HCT116 (cell line): Measurements from ENCODE around the gene ADAMTS9. TPM values are rescaled to one million over a fixed set of nuclear protein-coding genes. Genes with fewer than 3 reads are reported as not detected.

Experiments
- ATAC-seq: fragments of 200-7000 bp; cut with Tn5 transposase; 2 replicates; pipeline ENCODE4 v1.9.1; 2020; ENCODE audit warnings: mild to moderate bottlenecking, moderate library complexity
- BruUV-seq: library from RNA; stranded (reverse); fragments of 400-500 nt; replicated peaks from 2 replicates; lab custom pipeline; 2021; lab: Mats Ljungman, UMichigan
- CTCF ChIA-PET: fragments of 300-600 bp; sonication (Branson Sonifier 250); formaldehyde crosslinking; loops from one replicate; lab custom pipeline; 2021; ENCODE audit warnings: antibody characterized with exemption; lab: Charles Lee
- POLR2A ChIA-PET: fragments of 300-600, 350-600 bp; sonication (Branson Sonifier 250); formaldehyde crosslinking; loops from one replicate; lab custom pipeline; 2021; ENCODE audit warnings: antibody characterized with exemption; lab: Charles Lee
- RAD21 ChIA-PET, 2 experiments: fragments of 300-600 bp; sonication (Branson Sonifier 250); formaldehyde crosslinking; loops; one replicate each; lab custom pipeline; 2023; ENCODE audit warnings: low total read pairs in 2 of 2; ENCODE audit not compliant: uncharacterized antibody in 2 of 2, unreplicated experiment in 2 of 2, low non-redundant PET in 1 of 2; lab: Charles Lee
- DNase-seq: peaks from one replicate; pipeline ENCODE4 v3.0.0-alpha.2; 2010; ENCODE audit warnings: low read depth, low spot score
- H2AFZ ChIP-seq: fragments of 200-600 bp; shearing (Covaris generic), sonication (generic); 2 replicates; pipeline ENCODE4 v1.6.1; 2017; ENCODE audit warnings: low read depth, mixed run types, mixed read lengths, antibody characterized with exemption, low read length; ENCODE audit not compliant: poor library complexity, severe bottlenecking
- H3K27ac ChIP-seq: 2 replicates; pipeline ENCODE4 v1.5.1; 2012; ENCODE audit warnings: low read depth, low read length
- H3K27me3 ChIP-seq: fragments of 200-600 bp; sonication (generic); 2 replicates; pipeline ENCODE4 v1.6.1; 2016; ENCODE audit warnings: mixed run types, low read length, mixed read lengths; ENCODE audit not compliant: insufficient read depth
- H3K36me3 ChIP-seq, 2 experiments: fragments of 200-500 bp in 1 of 2; fragments of 200-600 bp in 1 of 2; sonication (Bioruptor generic) in 1 of 2; sonication (generic) in 1 of 2; 2 replicates each; pipeline versions ENCODE4 v1.5.1 to v1.6.1; 2014 to 2016; ENCODE audit warnings: low read length in 2 of 2, inconsistent platforms in 1 of 2, mixed read lengths in 1 of 2, mixed run types in 1 of 2; ENCODE audit not compliant: insufficient read depth in 2 of 2, control insufficient read depth in 1 of 2
- H3K4me1 ChIP-seq, 2 experiments: fragments of 200-600 bp in 1 of 2; sonication (generic) in 1 of 2; 2 replicates each; pipeline versions ENCODE4 v1.5.1 to v1.6.1; 2012 to 2017; ENCODE audit warnings: low read length in 2 of 2, inconsistent platforms in 1 of 2, mild to moderate bottlenecking in 1 of 2, mixed read lengths in 1 of 2, mixed run types in 1 of 2, moderate library complexity in 1 of 2; ENCODE audit not compliant: insufficient read depth in 2 of 2, control insufficient read depth in 1 of 2
- H3K4me2 ChIP-seq: fragments of 200-600 bp; sonication (generic); 2 replicates; pipeline ENCODE4 v1.6.1; 2017; ENCODE audit warnings: mixed run types, low read length, mixed read lengths
- H3K4me3 ChIP-seq, 2 experiments: fragments of 200-600 bp in 1 of 2; sonication (generic) in 1 of 2; replicated peaks in 1 of 2; 2 replicates each; pipeline ENCODE4 v1.5.1; 2011 to 2016; ENCODE audit warnings: low read length in 2 of 2, control low read depth in 1 of 2, low read depth in 1 of 2, mild to moderate bottlenecking in 1 of 2, mixed read lengths in 1 of 2, mixed run types in 1 of 2
- H3K79me2 ChIP-seq: fragments of 200-600 bp; sonication (generic); 2 replicates; pipeline ENCODE4 v1.6.1; 2017; ENCODE audit warnings: mild to moderate bottlenecking, mixed run types, low read length, moderate library complexity, mixed read lengths; ENCODE audit not compliant: insufficient read depth
- H3K9ac ChIP-seq: fragments of 200-600 bp; sonication (generic); 2 replicates; pipeline ENCODE4 v1.6.1; 2016; ENCODE audit warnings: low read length, mixed read lengths
- H3K9me2 ChIP-seq: fragments of 200-600 bp; sonication (generic), shearing (Covaris generic); 2 replicates; pipeline ENCODE4 v1.6.1; 2017; ENCODE audit warnings: mixed run types, mild to moderate bottlenecking, moderate library complexity; ENCODE audit not compliant: insufficient read depth
- H3K9me3 ChIP-seq, 2 experiments: fragments of 200-500 bp in 1 of 2; fragments of 200-600 bp in 1 of 2; sonication (Bioruptor generic) in 1 of 2; sonication (generic) in 1 of 2; 2 replicates each; pipeline ENCODE4 v1.6.1; 2014 to 2017; ENCODE audit warnings: low read length in 2 of 2, mixed read lengths in 2 of 2, inconsistent platforms in 1 of 2, low read depth in 1 of 2, mild to moderate bottlenecking in 1 of 2, mixed run types in 1 of 2, moderate library complexity in 1 of 2; ENCODE audit not compliant: control insufficient read depth in 1 of 2, insufficient read depth in 1 of 2
- H4K20me1 ChIP-seq: fragments of 200-600 bp; sonication (generic), shearing (Covaris generic); 2 replicates; pipeline ENCODE4 v1.6.1; 2017; ENCODE audit warnings: mixed run types, mild to moderate bottlenecking, moderate library complexity; ENCODE audit not compliant: insufficient read depth
- CEBPB ChIP-seq: IDR thresholded peaks from 2 replicates; pipeline ENCODE4 v1.6.1; 2012; ENCODE audit warnings: low read depth
- CTCF ChIP-seq, 3 experiments: fragments of 200-600 bp in 1 of 3; sonication (generic) in 1 of 3; IDR thresholded peaks in 2 of 3; conservative IDR thresholded peaks in 1 of 3; 2 replicates each; pipeline ENCODE4 v1.5.1; 2012 to 2017; ENCODE audit warnings: low read depth in 2 of 3, low read length in 2 of 3, antibody characterized with exemption in 1 of 3, borderline replicate concordance in 1 of 3, control low read depth in 1 of 3, mild to moderate bottlenecking in 1 of 3, mixed read lengths in 1 of 3, mixed run types in 1 of 3, moderate library complexity in 1 of 3; ENCODE audit not compliant: insufficient read depth in 1 of 3
- EGR1 ChIP-seq: IDR thresholded peaks from 2 replicates; pipeline ENCODE4 v1.6.1; 2012; ENCODE audit warnings: low read depth
- ELF1 ChIP-seq: IDR thresholded peaks from 2 replicates; pipeline ENCODE4 v1.6.1; 2012; ENCODE audit warnings: low read depth, borderline replicate concordance
- EZH2 ChIP-seq: fragments of 200-600 bp; sonication (generic); IDR thresholded peaks from 2 replicates; pipeline ENCODE4 v1.6.1; 2017; ENCODE audit warnings: antibody characterized with exemption, mixed run types
- JUND ChIP-seq: IDR thresholded peaks from 2 replicates; pipeline ENCODE4 v1.6.1; 2012
- MAX ChIP-seq: IDR thresholded peaks from 2 replicates; pipeline ENCODE4 v1.6.1; 2012
- POLR2A ChIP-seq: IDR thresholded peaks from 2 replicates; pipeline ENCODE4 v1.7.0; 2011; ENCODE audit warnings: borderline replicate concordance; ENCODE audit not compliant: insufficient read depth, insufficient read length; ENCODE audit errors: extremely low read depth
- POLR2AphosphoS5 ChIP-seq: IDR thresholded peaks from 2 replicates; pipeline ENCODE4 v1.6.1; 2011; ENCODE audit warnings: mild to moderate bottlenecking, low read depth, low read length, moderate library complexity
- RAD21 ChIP-seq: IDR thresholded peaks from 2 replicates; pipeline ENCODE4 v1.6.1; 2012; ENCODE audit warnings: low read depth, mild to moderate bottlenecking
- SIN3A ChIP-seq: IDR thresholded peaks from 2 replicates; pipeline ENCODE4 v1.6.1; 2012; ENCODE audit warnings: low read depth
- SP1 ChIP-seq: IDR thresholded peaks from 2 replicates; pipeline ENCODE4 v1.6.1; 2012; ENCODE audit warnings: low read depth
- SRF ChIP-seq: IDR thresholded peaks from 2 replicates; pipeline ENCODE4 v1.6.1; 2012; ENCODE audit warnings: low read depth
- YY1 ChIP-seq: IDR thresholded peaks from 2 replicates; pipeline ENCODE4 v1.6.1; 2011; ENCODE audit warnings: low read length, low read depth, moderate library complexity, mild to moderate bottlenecking; ENCODE audit not compliant: insufficient replicate concordance; ENCODE audit errors: extremely low read depth
- ZBTB33 ChIP-seq: IDR thresholded peaks from 2 replicates; pipeline ENCODE4 v1.6.1; 2011; ENCODE audit warnings: mild to moderate bottlenecking, low read length, moderate library complexity; ENCODE audit not compliant: insufficient replicate concordance; ENCODE audit errors: extremely low read depth
- ZFX ChIP-seq: fragments of 450-650 bp; IDR thresholded peaks from 2 replicates; pipeline ENCODE4 v1.6.1; 2017
- ZNF274 ChIP-seq: fragments of 200-500 bp; sonication (Bioruptor generic); IDR thresholded peaks from 2 replicates; pipeline ENCODE4 v1.6.1; 2014; ENCODE audit warnings: mild to moderate bottlenecking, low read depth, low read length, inconsistent platforms
- intact Hi-C: fragments of 100-400 bp; cut with micrococcal nuclease; formaldehyde crosslinking; loops from 2 replicates; pipeline ENCODE4 v1.10.0; 2022
- total RNA-seq: library from RNA; stranded (reverse); gene quantifications from one replicate; pipeline ENCODE4 v1.2.1, GENCODE V29; 2021; ENCODE audit not compliant: unreplicated experiment
- TF ChIP-seq, protein P1 (sequence below): IDR thresholded peaks from 2 replicates; pipeline ENCODE4 v1.6.1; 2012; ENCODE audit warnings: low read depth

The ADAMTS9 gene
- total RNA-seq, 1 experiment from 2014 or later = 0.05 TPM

DNA sequence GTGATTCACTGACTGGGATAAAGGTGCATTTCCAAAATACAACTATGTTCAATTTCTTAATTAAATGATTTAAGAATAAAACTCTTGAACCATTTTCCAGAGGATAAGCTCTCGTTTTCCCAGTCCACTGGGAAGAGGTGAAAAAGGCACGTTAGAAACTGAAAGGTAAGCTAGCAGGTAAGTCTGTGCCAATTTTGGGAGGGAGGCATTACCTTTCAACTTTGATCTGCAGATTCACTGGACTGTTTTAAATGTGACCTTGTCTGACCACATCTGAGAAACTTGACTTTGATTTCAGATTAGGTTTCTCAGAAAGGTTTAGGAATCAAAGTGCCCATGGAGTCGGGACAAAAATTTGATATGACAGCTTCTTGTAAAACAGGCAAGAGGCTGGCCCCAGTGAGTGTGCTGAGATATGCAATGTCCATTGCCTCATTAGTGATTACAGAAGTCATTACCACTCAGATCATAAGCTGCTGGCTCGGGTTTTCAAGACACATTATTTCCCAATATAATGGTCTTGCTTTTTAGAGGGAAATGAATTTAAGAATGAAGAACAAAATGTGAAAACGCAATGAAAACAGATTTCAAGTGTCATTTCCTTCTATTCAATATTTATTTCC is 118.8 kb downstream of the ADAMTS9 start:
- H3K9me3 ChIP-seq = no peaks in the 10 kb centered on the region
- no peak for TF ChIP-seq JUND
- TF ChIP-seq POLR2AphosphoS5 = no peak
- TF ChIP-seq SRF = no peak
- TF ChIP-seq CEBPB = no peak
- TF ChIP-seq ZNF274 = no peak
- no peak for TF ChIP-seq ZFX
- no peak for TF ChIP-seq YY1
- no peak for TF ChIP-seq SIN3A
- no peak for TF ChIP-seq POLR2A
- no peak for TF ChIP-seq ZBTB33
- TF ChIP-seq RAD21 = no peak
- no peak for TF ChIP-seq EZH2
- TF ChIP-seq SP1 = no peak
- no peak for TF ChIP-seq ELF1
- no peak for TF ChIP-seq CTCF (IDR thresholded peaks at IDR 0.05 in 2 of 3, conservative IDR thresholded peaks at IDR 0.05 in 1 of 3; ENCODE audit: borderline replicate concordance in 1 of 3, insufficient read depth in 1 of 3, low read depth in 2 of 3, low read length in 2 of 3)
- TF ChIP-seq, protein P1, sequence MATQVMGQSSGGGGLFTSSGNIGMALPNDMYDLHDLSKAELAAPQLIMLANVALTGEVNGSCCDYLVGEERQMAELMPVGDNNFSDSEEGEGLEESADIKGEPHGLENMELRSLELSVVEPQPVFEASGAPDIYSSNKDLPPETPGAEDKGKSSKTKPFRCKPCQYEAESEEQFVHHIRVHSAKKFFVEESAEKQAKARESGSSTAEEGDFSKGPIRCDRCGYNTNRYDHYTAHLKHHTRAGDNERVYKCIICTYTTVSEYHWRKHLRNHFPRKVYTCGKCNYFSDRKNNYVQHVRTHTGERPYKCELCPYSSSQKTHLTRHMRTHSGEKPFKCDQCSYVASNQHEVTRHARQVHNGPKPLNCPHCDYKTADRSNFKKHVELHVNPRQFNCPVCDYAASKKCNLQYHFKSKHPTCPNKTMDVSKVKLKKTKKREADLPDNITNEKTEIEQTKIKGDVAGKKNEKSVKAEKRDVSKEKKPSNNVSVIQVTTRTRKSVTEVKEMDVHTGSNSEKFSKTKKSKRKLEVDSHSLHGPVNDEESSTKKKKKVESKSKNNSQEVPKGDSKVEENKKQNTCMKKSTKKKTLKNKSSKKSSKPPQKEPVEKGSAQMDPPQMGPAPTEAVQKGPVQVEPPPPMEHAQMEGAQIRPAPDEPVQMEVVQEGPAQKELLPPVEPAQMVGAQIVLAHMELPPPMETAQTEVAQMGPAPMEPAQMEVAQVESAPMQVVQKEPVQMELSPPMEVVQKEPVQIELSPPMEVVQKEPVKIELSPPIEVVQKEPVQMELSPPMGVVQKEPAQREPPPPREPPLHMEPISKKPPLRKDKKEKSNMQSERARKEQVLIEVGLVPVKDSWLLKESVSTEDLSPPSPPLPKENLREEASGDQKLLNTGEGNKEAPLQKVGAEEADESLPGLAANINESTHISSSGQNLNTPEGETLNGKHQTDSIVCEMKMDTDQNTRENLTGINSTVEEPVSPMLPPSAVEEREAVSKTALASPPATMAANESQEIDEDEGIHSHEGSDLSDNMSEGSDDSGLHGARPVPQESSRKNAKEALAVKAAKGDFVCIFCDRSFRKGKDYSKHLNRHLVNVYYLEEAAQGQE = no peak
- no peak for TF ChIP-seq EGR1
- TF ChIP-seq MAX = no peak
- no peaks in the 10 kb centered on the region for H3K4me1 ChIP-seq
- intact Hi-C loops = no loop called here
- no peak for DNase-seq
- ChIA-PET CTCF (no interaction called here), POLR2A (no interaction called here), RAD21 (no interaction called here)
- no peaks in the 10 kb centered on the region for H3K9me2 ChIP-seq
- no peaks in the 10 kb centered on the region for H3K36me3 ChIP-seq
- H3K27ac ChIP-seq = no peak overlapping the region
- no peak overlapping the region for H3K4me3 ChIP-seq
- BruUV-seq = no TSS peak
- no peak overlapping the region for H2AFZ ChIP-seq
- peaks cover 41% of the 10 kb centered on the region for H3K27me3 ChIP-seq
- H3K79me2 ChIP-seq = no peaks in the 10 kb centered on the region
- no peaks in the 10 kb centered on the region for H4K20me1 ChIP-seq
- no peak for ATAC-seq
- H3K4me2 ChIP-seq = no peak overlapping the region
- H3K9ac ChIP-seq = no peak overlapping the region
